ENCODE results near the gene DSN1.

The DSN1 gene

DNA sequence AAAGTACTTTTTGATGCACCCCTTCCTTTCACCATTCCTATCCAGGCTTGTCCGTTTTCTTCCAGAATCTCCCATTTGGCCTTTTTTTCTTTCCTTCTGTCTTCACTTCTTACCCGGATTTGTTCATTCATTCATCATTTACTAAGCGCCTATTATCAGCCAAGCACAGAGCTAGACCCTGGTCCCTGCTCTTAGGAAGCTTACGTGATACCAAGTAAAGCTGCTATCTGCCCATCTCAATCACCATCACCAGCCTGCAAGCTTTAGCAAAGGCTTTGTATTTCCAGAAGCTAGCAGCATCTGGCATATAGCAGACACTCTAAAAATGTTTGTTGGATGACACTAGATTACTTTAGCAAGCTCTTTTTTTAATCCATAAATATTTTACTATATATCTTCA is 32.5 kb downstream of the DSN1 start:
- Histone ChIP-seq H2AFZ (ENCODE audit: low read length) (no peak overlapping the region), H4K91ac (ENCODE audit: low read depth, low read length, poor library complexity) (no peak overlapping the region), H3K4me3 (ENCODE audit: low read length in 2 of 2) (no peak overlapping the region), H3K36me3 (replicated peaks in 1 of 2; ENCODE audit: control insufficient read depth in 2 of 2, insufficient read depth in 2 of 2, low read length in 2 of 2) (peaks cover 0 to 3% of the 10 kb centered on the region in 2 donors), H4K8ac (ENCODE audit: low read depth, low read length) (no peak overlapping the region), H2BK120ac (ENCODE audit: low read depth, low read length) (no peak overlapping the region), H3K4me1 (ENCODE audit: control insufficient read depth in 2 of 2, insufficient read depth in 1 of 2, low read depth in 1 of 2, low read length in 2 of 2) (peaks cover 4 to 5% of the 10 kb centered on the region in 2 donors), H3K4ac (ENCODE audit: low read length) (no peak overlapping the region), H3K27ac (replicated peaks; ENCODE audit: low read length) (no peak overlapping the region), H3K23ac (ENCODE audit: low read depth, low read length, poor library complexity) (no peak overlapping the region), H3K14ac (ENCODE audit: low read length) (no peak overlapping the region), H2BK5ac (ENCODE audit: low read length) (no peak overlapping the region), H3K27me3 (ENCODE audit: control insufficient read depth in 3 of 3, insufficient read depth in 3 of 3, low read depth in 1 of 3, low read length in 3 of 3) (peaks cover 0 to 4% (median 0%) of the 10 kb centered on the region in 3 experiments), H2BK15ac (ENCODE audit: low read length) (no peak overlapping the region), H3K79me1 (ENCODE audit: low read depth, low read length) (no peaks in the 10 kb centered on the region), H3K9ac (ENCODE audit: low read depth, low read length, poor library complexity) (no peak overlapping the region), H3K4me2 (ENCODE audit: insufficient read depth, low read length, poor library complexity, severe bottlenecking) (no peak overlapping the region), H3K18ac (ENCODE audit: low read length) (no peak overlapping the region), H3K9me3 (replicated peaks in 1 of 2; ENCODE audit: control insufficient read depth in 2 of 2, insufficient read depth in 1 of 2, low read depth in 1 of 2, low read length in 2 of 2) (peaks cover 0 to 3% of the 10 kb centered on the region in 2 donors), H2BK12ac (ENCODE audit: low read length) (no peak overlapping the region), H2AK5ac (ENCODE audit: low read depth, low read length) (no peak overlapping the region)
- no CpG with 5 or more reads among the region's 4 CpGs for WGBS, 2 donors (ENCODE audit: extremely low coverage in 2 of 2, insufficient read length in 2 of 2, insufficient replicate concordance in 1 of 2)
- no peak for DNase-seq (ENCODE audit: low spot score)

DNA sequence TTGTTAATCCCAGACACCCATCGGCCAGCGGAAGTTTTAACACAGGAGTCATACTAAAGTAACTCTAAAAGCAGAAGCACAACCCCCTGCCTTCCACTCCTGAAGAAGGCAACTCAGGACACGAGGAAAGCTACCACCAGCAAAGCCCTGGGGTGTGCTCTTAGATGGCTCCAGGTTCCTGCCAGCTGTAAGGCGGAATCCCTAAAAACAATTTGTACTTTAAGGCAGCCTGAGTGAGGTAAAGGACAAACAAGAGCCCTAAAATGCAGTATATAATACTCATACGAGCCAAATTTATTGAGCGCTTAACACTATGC is 36.4 kb downstream of the DSN1 start:
- no peaks in the 10 kb centered on the region for H3K27me3 ChIP-seq (ENCODE audit: control insufficient read depth in 3 of 3, insufficient read depth in 3 of 3, low read depth in 1 of 3, low read length in 3 of 3)

DNA sequence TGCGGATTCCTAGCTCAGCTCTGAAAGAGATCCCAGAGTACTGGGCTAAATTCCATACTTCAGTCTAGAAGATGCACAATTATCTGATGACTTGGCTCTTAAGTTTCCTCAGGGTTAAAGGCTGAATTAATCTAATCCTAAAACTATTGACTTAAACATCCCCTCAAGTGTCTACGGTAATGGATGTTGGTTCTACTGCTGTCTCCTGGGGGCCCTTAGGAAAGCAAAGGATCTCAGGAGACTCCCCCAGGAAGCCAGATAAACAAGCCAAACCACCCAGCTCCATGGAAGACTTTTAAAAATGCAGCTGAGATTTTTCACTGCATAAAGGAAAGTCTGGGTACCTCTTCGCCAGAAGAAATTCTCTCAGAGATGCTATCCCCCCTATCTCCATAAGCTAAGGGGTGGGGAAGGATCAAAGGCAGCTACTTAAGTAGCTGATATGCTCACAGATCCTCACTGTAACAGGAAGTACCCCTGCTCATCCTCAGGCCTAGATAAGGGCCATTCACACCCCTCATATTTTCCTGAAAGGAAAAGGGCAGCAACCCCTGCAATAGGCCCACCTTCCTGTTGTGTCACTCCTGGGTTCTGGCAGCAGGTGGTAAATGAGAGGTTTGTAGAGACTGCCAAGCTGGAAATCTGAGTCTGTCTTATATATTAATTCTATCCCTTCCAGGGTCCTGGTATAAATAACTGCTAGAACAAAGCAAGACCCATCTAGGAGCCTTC is 36.9 kb downstream of the DSN1 start:
- DNase-seq (ENCODE audit: low spot score) = no peak
- Histone ChIP-seq H3K36me3 (replicated peaks in 1 of 2; ENCODE audit: control insufficient read depth in 2 of 2, insufficient read depth in 2 of 2, low read length in 2 of 2) (no peaks in the 10 kb centered on the region), H3K27me3 (ENCODE audit: control insufficient read depth in 3 of 3, insufficient read depth in 3 of 3, low read depth in 1 of 3, low read length in 3 of 3) (no peaks in the 10 kb centered on the region), H3K9ac (ENCODE audit: low read depth, low read length, poor library complexity) (no peak overlapping the region), H3K23ac (ENCODE audit: low read depth, low read length, poor library complexity) (no peak overlapping the region), H2BK15ac (ENCODE audit: low read length) (no peak overlapping the region), H2AK5ac (ENCODE audit: low read depth, low read length) (no peak overlapping the region), H3K4me1 (ENCODE audit: control insufficient read depth in 2 of 2, insufficient read depth in 1 of 2, low read depth in 1 of 2, low read length in 2 of 2) (peaks cover 0 to 4% of the 10 kb centered on the region in 2 donors), H3K4ac (ENCODE audit: low read length) (no peak overlapping the region), H2BK5ac (ENCODE audit: low read length) (no peak overlapping the region), H3K9me3 (replicated peaks in 1 of 2; ENCODE audit: control insufficient read depth in 2 of 2, insufficient read depth in 1 of 2, low read depth in 1 of 2, low read length in 2 of 2) (no peaks in the 10 kb centered on the region), H3K4me3 (ENCODE audit: low read length in 2 of 2) (no peak overlapping the region), H4K8ac (ENCODE audit: low read depth, low read length) (no peak overlapping the region), H2BK12ac (ENCODE audit: low read length) (no peak overlapping the region), H4K91ac (ENCODE audit: low read depth, low read length, poor library complexity) (no peak overlapping the region), H3K79me1 (ENCODE audit: low read depth, low read length) (no peaks in the 10 kb centered on the region), H3K27ac (replicated peaks; ENCODE audit: low read length) (no peak overlapping the region), H3K18ac (ENCODE audit: low read length) (no peak overlapping the region), H2AFZ (ENCODE audit: low read length) (no peak overlapping the region), H3K14ac (ENCODE audit: low read length) (no peak overlapping the region), H3K4me2 (ENCODE audit: insufficient read depth, low read length, poor library complexity, severe bottlenecking) (no peak overlapping the region), H2BK120ac (ENCODE audit: low read depth, low read length) (no peak overlapping the region)
- WGBS, 2 donors (ENCODE audit: extremely low coverage in 2 of 2, insufficient read length in 2 of 2, insufficient replicate concordance in 1 of 2) = no CpG with 5 or more reads among the region's 3 CpGs

More for the DNA sequence above, 36.4 kb downstream of the DSN1 start:
- H2BK5ac ChIP-seq (ENCODE audit: low read length) = no peak overlapping the region
- no peak overlapping the region for H2AFZ ChIP-seq (ENCODE audit: low read length)
- no peak overlapping the region for H3K4me3 ChIP-seq (ENCODE audit: low read length in 2 of 2)
- no peaks in the 10 kb centered on the region for H3K9me3 ChIP-seq (replicated peaks in 1 of 2; ENCODE audit: control insufficient read depth in 2 of 2, insufficient read depth in 1 of 2, low read depth in 1 of 2, low read length in 2 of 2)
- H3K18ac ChIP-seq (ENCODE audit: low read length) = no peak overlapping the region
- H3K4me2 ChIP-seq (ENCODE audit: insufficient read depth, low read length, poor library complexity, severe bottlenecking) = no peak overlapping the region
- H2BK15ac ChIP-seq (ENCODE audit: low read length) = no peak overlapping the region
- no peak overlapping the region for H4K91ac ChIP-seq (ENCODE audit: low read depth, low read length, poor library complexity)
- H3K4ac ChIP-seq (ENCODE audit: low read length) = no peak overlapping the region
- no peak overlapping the region for H4K8ac ChIP-seq (ENCODE audit: low read depth, low read length)
- H2BK120ac ChIP-seq (ENCODE audit: low read depth, low read length) = no peak overlapping the region
- H3K14ac ChIP-seq (ENCODE audit: low read length) = no peak overlapping the region
- DNase-seq (ENCODE audit: low spot score) = no peak
- WGBS, 2 donors (ENCODE audit: extremely low coverage in 2 of 2, insufficient read length in 2 of 2, insufficient replicate concordance in 1 of 2) = no CpG with 5 or more reads among the region's 6 CpGs
- H3K4me1 ChIP-seq (ENCODE audit: control insufficient read depth in 2 of 2, insufficient read depth in 1 of 2, low read depth in 1 of 2, low read length in 2 of 2) = peaks cover 0 to 4% of the 10 kb centered on the region in 2 donors
- no peak overlapping the region for H2AK5ac ChIP-seq (ENCODE audit: low read depth, low read length)
- no peak overlapping the region for H3K9ac ChIP-seq (ENCODE audit: low read depth, low read length, poor library complexity)
- H2BK12ac ChIP-seq (ENCODE audit: low read length) = no peak overlapping the region
- H3K23ac ChIP-seq (ENCODE audit: low read depth, low read length, poor library complexity) = no peak overlapping the region
- no peaks in the 10 kb centered on the region for H3K79me1 ChIP-seq (ENCODE audit: low read depth, low read length)
- no peak overlapping the region for H3K27ac ChIP-seq (replicated peaks; ENCODE audit: low read length)
- H3K36me3 ChIP-seq (replicated peaks in 1 of 2; ENCODE audit: control insufficient read depth in 2 of 2, insufficient read depth in 2 of 2, low read length in 2 of 2) = no peaks in the 10 kb centered on the region

DNA sequence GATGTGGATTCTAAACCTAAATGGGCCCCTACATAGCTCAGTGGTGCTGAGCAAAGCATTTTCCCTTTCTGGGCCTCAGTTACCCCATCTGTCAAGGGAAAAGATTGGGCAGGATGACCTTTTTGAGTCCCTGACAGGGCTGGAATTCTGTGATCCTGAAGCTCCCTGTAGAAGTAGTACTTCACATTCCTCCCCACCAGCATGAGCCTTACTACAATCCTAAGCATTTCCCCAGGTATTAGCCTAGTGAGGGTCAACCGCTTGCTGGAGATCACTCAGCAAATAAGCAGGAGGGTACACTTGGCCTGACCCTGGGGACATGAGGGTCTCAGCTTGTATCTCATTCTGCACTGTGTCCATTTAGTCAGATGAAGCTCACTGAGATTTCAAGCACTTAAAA is 41.1 kb downstream of the DSN1 start:
- H3K23ac ChIP-seq (ENCODE audit: low read depth, low read length, poor library complexity) = no peak overlapping the region
- no peak overlapping the region for H3K9ac ChIP-seq (ENCODE audit: low read depth, low read length, poor library complexity)
- H3K36me3 ChIP-seq (replicated peaks in 1 of 2; ENCODE audit: control insufficient read depth in 2 of 2, insufficient read depth in 2 of 2, low read length in 2 of 2) = no peaks in the 10 kb centered on the region
- no peaks in the 10 kb centered on the region for H3K27me3 ChIP-seq (ENCODE audit: control insufficient read depth in 3 of 3, insufficient read depth in 3 of 3, low read depth in 1 of 3, low read length in 3 of 3)
- no peak overlapping the region for H2BK120ac ChIP-seq (ENCODE audit: low read depth, low read length)
- no peaks in the 10 kb centered on the region for H3K9me3 ChIP-seq (replicated peaks in 1 of 2; ENCODE audit: control insufficient read depth in 2 of 2, insufficient read depth in 1 of 2, low read depth in 1 of 2, low read length in 2 of 2)
- H2BK12ac ChIP-seq (ENCODE audit: low read length) = no peak overlapping the region
- H4K8ac ChIP-seq (ENCODE audit: low read depth, low read length) = no peak overlapping the region
- H3K18ac ChIP-seq (ENCODE audit: low read length) = no peak overlapping the region
- no CpG with 5 or more reads among the region's 1 CpG for WGBS, 2 donors (ENCODE audit: extremely low coverage in 2 of 2, insufficient read length in 2 of 2, insufficient replicate concordance in 1 of 2)
- H3K14ac ChIP-seq (ENCODE audit: low read length) = no peak overlapping the region
- no peak overlapping the region for H4K91ac ChIP-seq (ENCODE audit: low read depth, low read length, poor library complexity)
- no peak overlapping the region for H3K4ac ChIP-seq (ENCODE audit: low read length)
- no peaks in the 10 kb centered on the region for H3K79me1 ChIP-seq (ENCODE audit: low read depth, low read length)
- no peak overlapping the region for H3K4me2 ChIP-seq (ENCODE audit: insufficient read depth, low read length, poor library complexity, severe bottlenecking)
- H2AFZ ChIP-seq (ENCODE audit: low read length) = no peak overlapping the region
- no peak overlapping the region for H2AK5ac ChIP-seq (ENCODE audit: low read depth, low read length)
- DNase-seq (ENCODE audit: low spot score) = no peak
- H3K27ac ChIP-seq (replicated peaks; ENCODE audit: low read length) = no peak overlapping the region
- H2BK5ac ChIP-seq (ENCODE audit: low read length) = no peak overlapping the region
- no peak overlapping the region for H3K4me3 ChIP-seq (ENCODE audit: low read length in 2 of 2)
- H3K4me1 ChIP-seq (ENCODE audit: control insufficient read depth in 2 of 2, insufficient read depth in 1 of 2, low read depth in 1 of 2, low read length in 2 of 2) = peaks cover 0 to 4% of the 10 kb centered on the region in 2 donors
- H2BK15ac ChIP-seq (ENCODE audit: low read length) = no peak overlapping the region
